Measurements from ENCODE around the gene CNST. TPM values are rescaled to one million over a fixed set of nuclear protein-coding genes. Genes with fewer than 3 reads are reported as not detected.

CNST gene
- total RNA-seq, 1 experiment from 2014 or later = 14.8 TPM

GRCh38 chr1:246576709-246577032 lies 10.4 kb downstream of the CNST start:
- Mint-ChIP-seq H3K4me3 (ENCODE audit: unreplicated experiment) (no peak overlapping the region), H3K9me3 (ENCODE audit: unreplicated experiment) (no peaks in the 10 kb centered on the region), H3K4me1 (ENCODE audit: low read depth, unreplicated experiment) (peaks cover 9% of the 10 kb centered on the region), H3K27ac (ENCODE audit: unreplicated experiment) (no peak overlapping the region), H3K27me3 (ENCODE audit: insufficient read depth, unreplicated experiment) (no peaks in the 10 kb centered on the region), H3K36me3 (ENCODE audit: insufficient read depth, unreplicated experiment) (no peaks in the 10 kb centered on the region)
- Histone ChIP-seq H3K9me3 (no peaks in the 10 kb centered on the region), H3K27me3 (replicated peaks; ENCODE audit: control insufficient read depth, insufficient read depth, low read length) (no peaks in the 10 kb centered on the region), H3K4me3 (ENCODE audit: low read depth, low read length) (no peak overlapping the region), H3K4me1 (peaks cover 4% of the 10 kb centered on the region; the same call in 1 of the 2 replicates), H3K36me3 (ENCODE audit: control insufficient read depth, insufficient read depth, low read length) (no peaks in the 10 kb centered on the region)
- no peak for DNase-seq
- TF ChIP-seq CTCF (IDR thresholded peaks at IDR 0.05; ENCODE audit: insufficient read depth in 1 of 2, low read depth in 1 of 2, low read length in 1 of 2, severe bottlenecking in 1 of 2, unreplicated experiment in 1 of 2) = no peak
- BruUV-seq (replicated peaks) = no TSS peak
- POLR2A ChIA-PET = no interaction called here
- CTCF ChIA-PET = no interaction called here
- intact Hi-C loops (cut with micrococcal nuclease; ENCODE audit: unreplicated experiment) = no loop called here

GRCh38 chr1:246577082-246577719 lies 10.9 kb downstream of the CNST start:
- DNase-seq = no peak
- Mint-ChIP-seq H3K36me3 (ENCODE audit: insufficient read depth, unreplicated experiment) (no peaks in the 10 kb centered on the region), H3K27me3 (ENCODE audit: insufficient read depth, unreplicated experiment) (no peaks in the 10 kb centered on the region), H3K4me1 (ENCODE audit: low read depth, unreplicated experiment) (peaks cover 14% of the 10 kb centered on the region), H3K9me3 (ENCODE audit: unreplicated experiment) (no peaks in the 10 kb centered on the region), H3K27ac (ENCODE audit: unreplicated experiment) (no peak overlapping the region), H3K4me3 (ENCODE audit: unreplicated experiment) (no peak overlapping the region)
- no peak for TF ChIP-seq CTCF (IDR thresholded peaks at IDR 0.05; ENCODE audit: insufficient read depth in 1 of 2, low read depth in 1 of 2, low read length in 1 of 2, severe bottlenecking in 1 of 2, unreplicated experiment in 1 of 2)
- POLR2A ChIA-PET = no interaction called here
- BruUV-seq (replicated peaks) = no TSS peak
- Histone ChIP-seq H3K4me3 (ENCODE audit: low read depth, low read length) (no peak overlapping the region), H3K4me1 (peaks cover 4% of the 10 kb centered on the region; the same call in 1 of the 2 replicates), H3K9me3 (no peaks in the 10 kb centered on the region), H3K27me3 (replicated peaks; ENCODE audit: control insufficient read depth, insufficient read depth, low read length) (no peaks in the 10 kb centered on the region), H3K36me3 (ENCODE audit: control insufficient read depth, insufficient read depth, low read length) (no peaks in the 10 kb centered on the region)
- CTCF ChIA-PET = no interaction called here
- intact Hi-C loops (cut with micrococcal nuclease; ENCODE audit: unreplicated experiment) = no loop called here

GRCh38 chr1:246577720-246578106 lies 11.5 kb downstream of the CNST start:
- Histone ChIP-seq H3K36me3 (ENCODE audit: control insufficient read depth, insufficient read depth, low read length) (no peaks in the 10 kb centered on the region), H3K27me3 (replicated peaks; ENCODE audit: control insufficient read depth, insufficient read depth, low read length) (no peaks in the 10 kb centered on the region), H3K4me1 (peaks cover 7% of the 10 kb centered on the region; the same call in 1 of the 2 replicates), H3K9me3 (no peaks in the 10 kb centered on the region), H3K4me3 (ENCODE audit: low read depth, low read length) (no peak overlapping the region)
- POLR2A ChIA-PET = no interaction called here
- no peak overlapping the region for H3K4me3 Mint-ChIP-seq (ENCODE audit: unreplicated experiment)
- no peaks in the 10 kb centered on the region for H3K36me3 Mint-ChIP-seq (ENCODE audit: insufficient read depth, unreplicated experiment)
- no peak for DNase-seq
- H3K27me3 Mint-ChIP-seq (ENCODE audit: insufficient read depth, unreplicated experiment) = no peaks in the 10 kb centered on the region
- CTCF ChIA-PET = no interaction called here
- TF ChIP-seq CTCF (IDR thresholded peaks at IDR 0.05; ENCODE audit: insufficient read depth in 1 of 2, low read depth in 1 of 2, low read length in 1 of 2, severe bottlenecking in 1 of 2, unreplicated experiment in 1 of 2) = no peak
- peaks cover 19% of the 10 kb centered on the region for H3K4me1 Mint-ChIP-seq (ENCODE audit: low read depth, unreplicated experiment)
- no peak overlapping the region for H3K27ac Mint-ChIP-seq (ENCODE audit: unreplicated experiment)
- BruUV-seq (replicated peaks) = no TSS peak
- no peaks in the 10 kb centered on the region for H3K9me3 Mint-ChIP-seq (ENCODE audit: unreplicated experiment)
- intact Hi-C loops (cut with micrococcal nuclease; ENCODE audit: unreplicated experiment) = no loop called here

All from Caco-2 (cell line).